Pancreas (tissue), 10 donors: ENCODE data around the gene CASP8. TPM values are rescaled to one million over a fixed set of nuclear protein-coding genes. Genes with fewer than 3 reads are reported as not detected.

Experiments
- ATAC-seq, 4 donors: fragments of 200-7000 bp; cut with Tn5 transposase; one replicate each; pipeline versions ENCODE4 v1.8.0 to v1.9.1; 2020; ENCODE audit warnings: mild to moderate bottlenecking in 4 of 4, moderate library complexity in 4 of 4
- DNase-seq, 6 donors: peaks; one replicate each; pipeline ENCODE4 v3.0.0-alpha.2; 2020
- FAIRE-seq: peaks from 2 replicates; lab custom pipeline; 2012; peaks lifted over from hg19 to GRCh38; lab: Jason Lieb, UNC
- H3K27ac ChIP-seq, 4 donors: fragments of 200-600 bp; sonication (generic); 1 replicate in 3 of 4; 2 replicates in 1 of 4; pipeline versions ENCODE4 v1.5.0 to v1.8.0; 2020
- H3K27me3 ChIP-seq, 4 donors: fragments of 200-600 bp; one replicate each; pipeline ENCODE4 v1.8.0; 2021
- H3K36me3 ChIP-seq, 3 donors: fragments of 200-600 bp; sonication (generic) in 1 of 3; one replicate each; pipeline versions ENCODE4 v1.5.0 to v1.8.0; 2020 to 2021
- H3K4me1 ChIP-seq, 3 donors: fragments of 200-600 bp; one replicate each; pipeline ENCODE4 v1.8.0; 2021
- H3K4me3 ChIP-seq, 4 donors: fragments of 200-600 bp; sonication (generic) in 2 of 4; one replicate each; pipeline versions ENCODE4 v1.5.0 to v1.8.0; 2020 to 2021
- H3K9me3 ChIP-seq, 4 donors: fragments of 200-600 bp; one replicate each; pipeline ENCODE4 v1.8.0; 2021
- WGBS, 2 donors: extraction: QIAGEN DNeasy Blood & Tissue Kit; methylation state at CpG; one replicate each; pipeline ENCODE4 v1.1.7; 2013; 5-methylcytosine and 5-hydroxymethylcytosine counted together
- intact Hi-C, 3 donors: fragments of 100-400 bp; cut with DNase I; formaldehyde crosslinking; loops; one replicate each; pipeline versions ENCODE4 v1.11.1 to v1.14.2; 2022
- polyA plus RNA-seq, 2 donors: library from polyadenylated mRNA; stranded (reverse); fragments of 200-250 nt; gene quantifications; one replicate each; pipeline ENCODE4 v1.2.3, GENCODE V29; 2013
- total RNA-seq, 6 donors: library from RNA; stranded (reverse); fragmentation: NEBNext Ultra II Directional in 4 of 6; extraction: Animal tissue kit (Norgen Biotek cat#: 25700) in 4 of 6; gene quantifications; one replicate each; pipeline versions ENCODE4 v1.2.1 to v1.2.4, GENCODE V29; 2021 to 2023
- TF ChIP-seq, protein P1 (sequence below), 4 donors: fragments of 200-600 bp; sonication (generic) in 3 of 4; IDR thresholded peaks; one replicate each; pipeline versions ENCODE4 v1.5.0 to v1.8.0; 2021; ENCODE audit warnings: antibody characterized with exemption in 4 of 4
- donor health status: healthy with polysubstance abuse.
- donor health status: DM: no; HTN: no; CAD: no; lungs with moderate emphysema.
- donor health status: DM: no; HTN: no; CAD: no.
- donor health status: control.
- donor health status: control.
- donor health status: Bipolar disorder and iron deficiency.
- donor health status: DM: yes; HTN: yes; CAD: no.
- donor health status: DM: no; HTN: no; CAD: no.
- donor health status: DM: no; HTN: no; CAD: no.
- donor health status: DM: yes; HTN: yes; CAD: no.

The CASP8 gene
- total and polyA plus RNA-seq, 8 donors: 4.5 to 13.5 (median 8.1) TPM

DNA sequence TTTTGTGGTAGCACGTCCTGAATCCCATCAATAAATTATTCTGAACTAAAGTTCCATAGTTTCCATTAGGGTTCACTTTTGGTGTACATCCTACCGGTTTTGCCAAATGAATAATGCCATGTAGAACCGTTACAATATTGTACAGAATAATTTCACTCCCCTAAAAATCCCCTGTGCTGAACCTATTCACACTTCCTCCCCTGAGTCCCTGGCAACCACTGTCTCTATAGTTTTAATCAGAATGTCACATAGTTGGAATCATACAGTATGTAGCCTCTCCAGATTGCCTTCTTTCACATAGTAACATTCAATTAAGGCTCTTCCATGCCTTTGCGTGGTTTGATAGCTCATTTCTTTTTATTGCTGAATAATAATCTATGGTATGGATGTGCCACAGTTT lies 9.6 kb upstream of the CASP8 start:
- intact Hi-C loops: no loop called here
- no peaks in the 10 kb centered on the region for H3K27me3 ChIP-seq
- TF ChIP-seq, protein P1, sequence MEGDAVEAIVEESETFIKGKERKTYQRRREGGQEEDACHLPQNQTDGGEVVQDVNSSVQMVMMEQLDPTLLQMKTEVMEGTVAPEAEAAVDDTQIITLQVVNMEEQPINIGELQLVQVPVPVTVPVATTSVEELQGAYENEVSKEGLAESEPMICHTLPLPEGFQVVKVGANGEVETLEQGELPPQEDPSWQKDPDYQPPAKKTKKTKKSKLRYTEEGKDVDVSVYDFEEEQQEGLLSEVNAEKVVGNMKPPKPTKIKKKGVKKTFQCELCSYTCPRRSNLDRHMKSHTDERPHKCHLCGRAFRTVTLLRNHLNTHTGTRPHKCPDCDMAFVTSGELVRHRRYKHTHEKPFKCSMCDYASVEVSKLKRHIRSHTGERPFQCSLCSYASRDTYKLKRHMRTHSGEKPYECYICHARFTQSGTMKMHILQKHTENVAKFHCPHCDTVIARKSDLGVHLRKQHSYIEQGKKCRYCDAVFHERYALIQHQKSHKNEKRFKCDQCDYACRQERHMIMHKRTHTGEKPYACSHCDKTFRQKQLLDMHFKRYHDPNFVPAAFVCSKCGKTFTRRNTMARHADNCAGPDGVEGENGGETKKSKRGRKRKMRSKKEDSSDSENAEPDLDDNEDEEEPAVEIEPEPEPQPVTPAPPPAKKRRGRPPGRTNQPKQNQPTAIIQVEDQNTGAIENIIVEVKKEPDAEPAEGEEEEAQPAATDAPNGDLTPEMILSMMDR (IDR thresholded peaks at IDR 0.05): no peak
- H3K36me3 ChIP-seq: no peaks in the 10 kb centered on the region
- H3K9me3 ChIP-seq: no peaks in the 10 kb centered on the region
- DNase-seq (no peak), FAIRE-seq (no peak), ATAC-seq (no peak)
- no peak overlapping the region for H3K4me3 ChIP-seq
- no peak overlapping the region for H3K27ac ChIP-seq
- H3K4me1 ChIP-seq: peaks cover 0 to 3% (median 0%) of the 10 kb centered on the region in 3 donors
- WGBS, 2 donors: 83 to 85% methylated on average over 4 of the region's 4 CpGs

DNA sequence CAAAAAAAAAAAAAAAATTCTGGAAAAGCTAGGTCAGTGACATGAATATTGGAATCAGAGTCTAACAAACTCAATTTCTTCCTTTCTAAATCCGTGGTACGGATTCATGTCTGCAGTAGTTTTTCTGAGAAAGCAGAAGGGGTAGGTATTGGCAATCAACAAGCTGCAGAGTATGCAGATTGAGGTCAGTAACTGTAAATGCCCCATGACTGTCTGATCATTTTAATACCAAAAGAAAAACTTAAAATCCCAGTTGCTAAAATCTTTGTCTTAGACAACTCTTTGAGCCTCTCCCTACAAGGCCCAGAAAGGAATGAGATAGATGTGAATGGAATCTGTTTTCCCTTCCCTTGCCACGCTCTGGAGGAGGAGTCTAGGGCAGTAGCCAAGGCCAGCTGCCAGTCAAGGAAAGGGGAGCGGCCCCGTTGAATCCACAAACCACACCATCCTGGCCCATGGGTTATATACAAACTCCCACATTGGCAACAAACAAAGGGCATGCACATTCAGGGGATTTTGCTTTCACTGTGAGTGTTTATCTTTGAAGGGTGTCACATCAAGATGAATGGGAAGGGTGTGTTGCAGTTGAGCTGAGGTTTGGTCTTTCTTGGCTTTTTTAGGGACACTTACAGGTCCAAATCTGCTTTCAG lies 6.1 kb upstream of the CASP8 start:
- FAIRE-seq (no peak), DNase-seq (peak in 1 of 6 donors; percentile 29), ATAC-seq (peak in 3 of 4 donors; percentile 28 to 38 (median 35))
- H3K27me3 ChIP-seq: no peaks in the 10 kb centered on the region
- 35% methylated on average over 5 of the region's 5 CpGs for WGBS, 2 donors
- TF ChIP-seq, protein P1 (IDR thresholded peaks at IDR 0.05): no peak
- H3K4me3 ChIP-seq: no peak overlapping the region
- no peaks in the 10 kb centered on the region for H3K9me3 ChIP-seq
- peaks cover 0 to 3% (median 0%) of the 10 kb centered on the region in 3 donors for H3K4me1 ChIP-seq
- intact Hi-C loops: no loop called here
- H3K27ac ChIP-seq: no peak overlapping the region
- H3K36me3 ChIP-seq: no peaks in the 10 kb centered on the region

DNA sequence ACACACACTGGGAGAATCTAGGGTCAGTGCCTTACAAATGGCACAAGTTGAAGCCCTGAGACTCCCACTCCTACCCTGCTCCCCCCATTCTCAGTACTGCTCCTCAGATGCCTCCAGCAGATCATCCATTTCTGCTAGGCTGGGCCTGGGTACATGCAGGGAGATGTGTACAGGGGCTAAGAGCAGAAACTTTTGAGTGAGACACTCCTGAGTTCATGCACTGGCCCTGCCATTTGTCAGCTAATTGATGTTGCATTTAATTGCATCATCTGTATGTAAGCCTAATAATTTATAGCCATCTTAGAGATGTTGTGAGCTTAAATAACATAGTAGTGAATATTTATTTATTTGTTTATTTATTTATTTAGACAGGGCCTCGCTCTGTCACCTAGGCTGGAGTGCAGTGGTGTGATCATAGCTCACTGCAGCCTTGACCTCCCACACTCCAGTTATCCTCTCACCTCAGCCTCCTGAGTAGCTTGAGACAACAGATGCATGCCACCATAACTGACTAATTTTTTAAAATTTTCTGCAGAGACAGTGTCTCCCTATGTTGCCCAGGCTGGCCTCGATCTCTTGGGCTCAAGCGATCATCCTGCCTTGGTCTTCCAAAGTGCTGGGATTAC lies 4.8 kb upstream of the CASP8 start:
- H3K27ac ChIP-seq: no peak overlapping the region

GRCh38 chr2:201256082-201256481 lies 4.3 kb upstream of the CASP8 start:
- TF ChIP-seq, protein P1 (IDR thresholded peaks at IDR 0.05): no peak
- H3K36me3 ChIP-seq: no peaks in the 10 kb centered on the region
- H3K4me1 ChIP-seq: peaks cover 0 to 4% (median 3%) of the 10 kb centered on the region in 3 donors
- no peak for ATAC-seq
- H3K27me3 ChIP-seq: no peaks in the 10 kb centered on the region
- 77 to 91% methylated on average over 3 of the region's 3 CpGs for WGBS, 2 donors
- H3K9me3 ChIP-seq: no peaks in the 10 kb centered on the region
- H3K27ac ChIP-seq: no peak overlapping the region
- no peak for DNase-seq
- no peak for FAIRE-seq
- H3K4me3 ChIP-seq: no peak overlapping the region
- intact Hi-C loops: no loop called here

More for the DNA sequence above, 4.8 kb upstream of the CASP8 start:
- Histone ChIP-seq H3K9me3 (no peaks in the 10 kb centered on the region), H3K27me3 (no peaks in the 10 kb centered on the region), H3K4me1 (peaks cover 0 to 4% (median 3%) of the 10 kb centered on the region in 3 donors), H3K4me3 (no peak overlapping the region), H3K36me3 (no peaks in the 10 kb centered on the region)
- no peak for FAIRE-seq
- intact Hi-C loops: no loop called here
- WGBS, 2 donors: 92 to 94% methylated on average over 3 of the region's 3 CpGs
- ATAC-seq: no peak
- DNase-seq: no peak
- TF ChIP-seq, protein P1 (IDR thresholded peaks at IDR 0.05): no peak
